Measurements from ENCODE around the gene MACROH2A2.

GRCh38 chr10:70096016-70096704 lies 43.5 kb downstream of the MACROH2A2 start:
- TF ChIP-seq HDAC6 (IDR thresholded peaks at IDR 0.05; ENCODE audit: low read depth, low read length): no peak
- TF ChIP-seq CHD2 (IDR thresholded peaks at IDR 0.05; ENCODE audit: low read length): no peak
- TF ChIP-seq POLR2A (IDR thresholded peaks at IDR 0.05; ENCODE audit: control extremely low read depth in 1 of 2, low read depth in 2 of 2, low read length in 2 of 2): no peak
- TF ChIP-seq NRF1 (IDR thresholded peaks at IDR 0.05; ENCODE audit: low read depth, low read length): no peak
- no peak for TF ChIP-seq CHD1 (IDR thresholded peaks at IDR 0.05; ENCODE audit: low read depth, low read length)
- TF ChIP-seq CTCF (IDR thresholded peaks at IDR 0.05; ENCODE audit: control extremely low read depth in 1 of 3, insufficient read depth in 1 of 3, low read depth in 1 of 3, low read length in 3 of 3): no peak
- TF ChIP-seq CEBPB (IDR thresholded peaks at IDR 0.05; ENCODE audit: low read depth, low read length): no peak
- no peak for TF ChIP-seq POLR2AphosphoS5 (IDR thresholded peaks at IDR 0.05; ENCODE audit: low read depth, low read length)
- no peak for TF ChIP-seq EP300 (IDR thresholded peaks at IDR 0.05; ENCODE audit: borderline replicate concordance in 1 of 2, low read depth in 2 of 2, low read length in 2 of 2)
- no peak for TF ChIP-seq KDM1A (IDR thresholded peaks at IDR 0.05; ENCODE audit: borderline replicate concordance, low read length)
- TF ChIP-seq TAF1 (IDR thresholded peaks at IDR 0.05; ENCODE audit: low read depth, low read length): no peak
- TF ChIP-seq EZH2 (IDR thresholded peaks at IDR 0.05; ENCODE audit: low read depth, low read length, severe bottlenecking): no peak
- no peak for TF ChIP-seq SIN3A (conservative IDR thresholded peaks at IDR 0.05 in 1 of 2, IDR thresholded peaks at IDR 0.05 in 1 of 2; ENCODE audit: low read depth in 1 of 2, low read length in 2 of 2)
